ENCODE results near the gene PNCK.

Gene PNCK

DNA sequence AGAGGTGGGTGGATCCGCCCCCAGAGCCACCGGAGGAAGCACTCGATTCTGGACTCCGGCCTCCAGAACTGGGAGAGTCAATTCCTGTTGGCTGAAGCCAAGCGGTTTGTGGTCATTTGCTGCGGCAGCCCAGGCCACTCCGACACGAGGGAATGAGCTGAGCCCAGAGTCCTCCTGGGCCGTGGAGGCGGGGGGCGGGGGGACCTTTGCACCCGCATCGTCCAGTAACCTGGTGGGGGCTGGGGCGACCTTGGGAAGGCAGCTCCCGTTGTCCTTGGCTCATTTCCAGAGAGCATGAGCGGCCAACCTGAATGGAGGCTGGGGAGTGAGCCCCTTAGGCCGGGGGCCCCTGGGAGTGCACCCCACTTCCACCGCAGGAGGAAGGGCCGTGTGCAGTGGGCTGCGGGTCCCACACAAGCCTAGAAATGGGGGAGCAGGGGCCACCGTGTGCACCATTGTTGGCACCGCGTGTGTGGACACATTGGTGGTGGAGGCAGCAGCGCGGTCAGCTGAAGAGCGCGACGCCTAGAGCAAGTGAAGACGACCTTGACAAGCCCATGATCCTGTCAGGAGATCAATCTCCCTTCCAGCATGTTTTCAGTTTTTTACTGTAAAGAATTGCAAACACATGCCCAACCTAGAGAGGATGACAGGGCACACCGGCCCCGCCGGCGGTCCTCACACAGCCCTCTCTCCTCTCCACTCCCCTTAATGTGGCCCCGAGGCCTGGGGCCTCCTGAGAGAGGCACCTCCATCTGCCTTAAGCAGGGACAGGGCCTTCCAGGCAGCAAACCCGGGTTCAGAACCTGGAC is 46.5 kb downstream of the PNCK start:
- DNase-seq, result no peak

DNA sequence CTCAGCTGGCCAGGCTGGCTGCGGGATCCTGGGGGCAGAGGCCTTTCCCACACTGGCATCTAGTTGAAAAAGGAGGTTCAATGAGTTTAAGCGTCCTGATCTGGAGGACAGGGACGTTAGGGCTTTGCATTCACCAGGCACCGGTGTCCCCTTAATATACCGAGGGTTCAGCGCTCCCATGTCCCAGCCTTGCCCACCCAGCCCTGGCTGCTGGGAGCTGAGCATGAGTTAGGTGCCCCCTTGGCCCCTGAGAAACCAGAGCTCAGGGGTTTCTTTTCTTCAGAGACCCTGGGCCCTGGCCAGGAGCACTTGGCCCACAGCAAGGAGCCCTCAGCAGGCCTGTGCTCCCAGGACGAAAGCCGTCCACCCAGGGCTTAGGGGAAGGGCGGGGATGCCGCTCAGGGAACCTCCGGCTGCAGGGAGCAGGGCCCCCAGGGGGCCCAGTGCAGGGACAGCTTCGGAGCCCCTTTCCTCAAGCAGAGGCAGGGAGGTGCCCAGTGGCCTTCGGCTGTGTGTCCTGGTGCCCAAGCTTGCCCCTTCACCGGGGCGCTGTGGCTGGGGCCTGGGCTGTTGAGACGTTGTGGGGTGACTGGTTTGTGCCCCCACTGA is 47.5 kb downstream of the PNCK start:
- no peak for DNase-seq

DNA sequence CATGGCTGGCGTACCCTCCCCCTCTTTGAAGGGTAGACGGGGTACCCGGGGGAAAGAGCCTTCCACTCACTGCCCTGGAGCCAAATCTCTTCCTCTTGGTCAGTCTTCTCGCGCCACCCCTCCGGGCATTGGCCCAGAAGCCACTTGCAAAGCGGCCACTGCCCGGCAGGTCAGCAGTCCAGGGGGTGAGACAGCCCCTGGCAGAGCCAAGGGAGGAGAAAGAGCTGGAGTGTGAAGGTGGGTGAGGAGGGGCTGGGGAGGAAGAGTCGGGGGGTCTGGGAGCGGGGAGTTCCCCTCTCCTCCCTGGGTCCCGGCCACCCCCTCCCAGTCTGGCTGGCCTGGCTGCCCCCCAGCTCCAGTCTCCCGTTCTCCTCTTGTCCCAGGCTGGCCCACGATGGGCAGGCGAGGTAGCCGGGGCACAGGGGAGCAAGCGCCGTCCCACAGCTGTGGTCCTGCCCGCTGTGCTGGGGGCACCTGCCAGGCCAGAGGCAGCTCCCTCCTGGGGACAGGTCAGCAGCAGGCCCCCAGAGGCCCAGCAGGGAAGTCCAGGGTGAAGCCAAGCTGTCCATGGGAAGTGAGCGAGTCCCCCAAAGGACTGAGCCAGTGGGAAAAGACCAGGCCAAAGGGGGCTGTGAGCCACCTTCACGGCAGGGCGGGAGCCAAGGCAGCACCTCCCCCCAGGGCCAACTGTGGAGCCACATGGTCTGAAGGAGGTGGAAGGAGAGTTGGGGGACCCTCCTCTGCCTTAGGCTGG is 48.2 kb downstream of the PNCK start:
- no peak for DNase-seq

DNA sequence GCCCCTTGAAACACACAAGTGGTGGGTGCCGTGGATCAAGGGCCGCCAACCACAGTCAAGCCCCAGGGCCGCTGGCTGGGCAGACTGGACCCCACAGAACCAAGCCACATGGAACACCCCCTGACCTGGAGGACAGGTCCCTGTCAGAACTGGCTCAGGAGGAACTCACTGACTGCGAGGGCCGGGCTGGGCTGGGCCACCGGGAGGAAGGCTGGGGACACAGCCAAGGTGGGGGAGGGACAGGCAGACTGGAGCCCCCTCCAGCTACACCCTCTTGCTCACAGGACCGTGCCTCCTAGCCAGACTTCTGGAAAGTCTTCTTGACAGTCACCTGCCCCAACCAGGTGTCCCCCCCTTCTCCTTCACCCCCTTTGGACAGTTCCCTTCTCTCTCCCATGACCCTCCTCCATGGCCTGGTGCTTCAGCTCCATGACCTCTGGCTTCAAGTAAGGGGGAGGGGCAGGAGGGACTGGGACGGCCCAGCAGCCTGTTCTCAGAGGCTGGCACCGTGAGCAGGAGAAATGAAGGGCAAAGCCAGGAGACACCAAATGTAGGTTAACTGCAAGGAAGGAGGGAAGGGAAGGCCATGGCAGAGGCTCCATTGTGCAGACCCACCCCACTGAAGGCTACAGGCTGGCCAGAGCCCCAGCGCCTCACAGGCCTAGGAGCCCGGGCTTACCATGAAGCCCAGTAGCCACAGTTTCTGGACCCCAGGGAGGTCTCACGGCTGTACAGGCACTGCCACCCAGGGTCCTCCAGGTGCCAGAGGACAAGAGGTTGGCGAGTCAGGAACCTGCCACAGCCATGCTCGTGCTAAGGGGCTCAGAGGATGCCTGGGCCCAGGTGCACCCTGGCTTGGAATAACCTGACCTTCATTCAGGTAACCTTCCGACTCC is 49.2 kb downstream of the PNCK start:
- no peak for DNase-seq

DNA sequence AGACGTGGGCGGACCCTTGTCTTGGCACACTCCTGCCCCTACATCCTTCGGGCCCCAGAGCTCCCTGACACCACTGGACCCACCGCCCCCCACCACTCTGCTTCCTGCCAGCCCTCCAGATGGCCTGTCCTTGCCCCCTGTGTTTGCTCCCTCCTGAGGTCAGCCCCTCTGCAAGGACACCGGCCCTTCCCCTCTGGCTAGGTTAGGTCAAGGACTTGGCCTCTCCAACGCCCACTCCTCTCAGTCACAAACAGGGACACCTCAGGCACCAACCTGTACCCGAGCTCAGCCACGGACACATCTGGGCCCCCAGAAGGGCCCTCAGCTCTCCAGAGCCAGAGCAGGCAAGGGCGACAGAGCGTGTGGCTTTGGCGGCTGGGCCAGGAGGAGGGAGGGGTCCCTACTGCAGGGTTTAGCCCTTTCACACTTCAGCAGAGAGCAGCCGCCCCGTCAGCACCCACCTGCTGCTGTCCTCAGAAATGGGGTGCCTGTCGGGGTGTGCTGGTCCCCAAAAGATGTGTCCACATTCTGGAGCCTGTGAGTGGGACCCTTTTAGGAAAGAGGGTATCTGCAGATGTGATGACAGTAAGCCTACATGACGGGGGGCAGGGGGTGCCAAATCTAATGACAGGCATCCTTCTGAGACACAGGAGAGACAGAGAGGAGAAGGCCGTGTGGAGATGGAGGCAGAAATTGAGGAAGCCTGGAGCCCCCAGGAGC is 50.1 kb downstream of the PNCK start:
- DNase-seq, result no peak

DNA sequence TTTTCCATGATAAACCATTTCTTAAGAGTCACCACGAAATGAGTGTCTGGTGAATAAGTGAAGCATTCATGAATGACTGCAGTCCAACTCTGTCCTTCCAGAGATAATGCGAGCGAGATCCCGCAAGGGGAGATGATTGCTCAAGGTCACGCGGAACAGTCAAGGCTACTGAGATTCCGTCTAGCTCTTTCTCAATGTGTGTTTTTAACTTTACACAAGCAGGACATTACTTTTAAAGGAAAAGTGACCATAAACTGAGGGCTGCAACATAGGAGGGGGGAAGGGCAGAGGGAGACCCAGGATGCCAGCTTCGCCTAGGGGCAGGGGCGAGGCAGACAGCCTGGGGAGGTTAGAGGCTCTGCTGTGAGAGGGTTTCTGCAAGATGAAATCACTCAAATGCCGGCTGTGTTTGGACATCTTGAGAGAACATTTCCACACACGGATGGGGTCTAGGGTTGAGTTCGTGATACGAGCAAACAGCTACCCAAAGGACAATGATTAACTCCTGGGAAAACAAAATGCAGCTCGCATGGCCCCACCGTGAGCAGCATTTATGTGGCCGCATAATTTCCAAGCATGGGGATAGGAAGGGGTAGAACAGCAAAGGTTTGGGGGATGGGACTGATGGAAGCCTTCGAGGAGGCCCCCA is 50.8 kb downstream of the PNCK start:
- no peak for DNase-seq

DNA sequence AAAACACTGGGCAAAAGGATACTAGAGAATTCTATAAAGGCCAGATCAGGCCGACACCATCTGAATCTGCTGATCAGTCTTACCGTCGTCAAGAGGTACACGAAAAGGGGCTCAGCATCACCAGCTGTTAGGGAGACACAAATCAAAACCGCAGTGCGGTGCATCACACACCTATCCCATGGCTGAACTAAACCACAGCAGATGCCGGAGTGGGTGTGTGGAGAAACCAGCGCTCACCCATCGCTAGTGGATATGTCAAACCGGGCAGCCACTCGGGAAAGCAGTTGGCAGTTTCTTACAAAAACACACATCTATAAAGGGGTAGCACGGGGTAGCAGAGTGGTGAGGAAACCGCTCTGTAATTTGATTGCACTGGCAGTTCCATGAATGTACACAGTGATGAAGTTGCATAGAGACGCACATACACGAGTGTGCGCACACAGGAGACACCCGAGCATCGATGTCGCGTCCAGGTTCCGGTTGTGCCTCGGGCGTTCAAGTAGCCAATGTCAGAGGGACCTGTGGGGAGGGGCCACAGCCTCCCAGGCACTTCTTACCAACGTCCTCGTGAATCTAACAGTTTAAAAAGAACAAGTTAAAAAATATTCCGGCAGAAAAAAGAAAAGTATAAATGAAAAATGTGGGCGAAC is 51.5 kb downstream of the PNCK start:
- no peak for DNase-seq

DNA sequence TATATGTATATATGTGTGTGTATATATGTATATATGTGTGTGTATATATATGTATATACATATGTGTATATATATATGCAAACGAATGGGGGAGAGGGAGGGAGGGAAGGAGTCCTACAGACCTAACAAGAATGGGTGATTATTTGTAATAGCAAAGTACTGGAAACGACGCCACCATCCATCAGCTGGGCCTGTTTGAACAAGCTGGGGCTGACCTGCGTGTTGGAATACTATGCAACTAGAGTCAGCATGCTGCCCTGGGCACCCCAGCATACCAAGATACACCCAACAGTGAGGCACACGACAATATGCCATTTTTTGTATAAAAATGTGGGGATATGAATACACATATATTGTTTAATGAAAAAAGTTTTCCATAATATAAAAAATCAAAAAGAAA is 53.0 kb downstream of the PNCK start:
- DNase-seq, result no peak
